GM12874 (cell line): ENCODE data around the gene C3orf80.

Source experiments
- TF ChIP-seq, protein P1 (sequence below): IDR thresholded peaks from 2 replicates; pipeline ENCODE4 v1.5.1; 2011; ENCODE audit warnings: low read depth, mild to moderate bottlenecking, control low read depth, low read length, moderate library complexity; ENCODE audit not compliant: insufficient read depth

Gene C3orf80

GRCh38 chr3:160221019-160221418 is 4.2 kb upstream of the C3orf80 start:
- TF ChIP-seq, protein P1, sequence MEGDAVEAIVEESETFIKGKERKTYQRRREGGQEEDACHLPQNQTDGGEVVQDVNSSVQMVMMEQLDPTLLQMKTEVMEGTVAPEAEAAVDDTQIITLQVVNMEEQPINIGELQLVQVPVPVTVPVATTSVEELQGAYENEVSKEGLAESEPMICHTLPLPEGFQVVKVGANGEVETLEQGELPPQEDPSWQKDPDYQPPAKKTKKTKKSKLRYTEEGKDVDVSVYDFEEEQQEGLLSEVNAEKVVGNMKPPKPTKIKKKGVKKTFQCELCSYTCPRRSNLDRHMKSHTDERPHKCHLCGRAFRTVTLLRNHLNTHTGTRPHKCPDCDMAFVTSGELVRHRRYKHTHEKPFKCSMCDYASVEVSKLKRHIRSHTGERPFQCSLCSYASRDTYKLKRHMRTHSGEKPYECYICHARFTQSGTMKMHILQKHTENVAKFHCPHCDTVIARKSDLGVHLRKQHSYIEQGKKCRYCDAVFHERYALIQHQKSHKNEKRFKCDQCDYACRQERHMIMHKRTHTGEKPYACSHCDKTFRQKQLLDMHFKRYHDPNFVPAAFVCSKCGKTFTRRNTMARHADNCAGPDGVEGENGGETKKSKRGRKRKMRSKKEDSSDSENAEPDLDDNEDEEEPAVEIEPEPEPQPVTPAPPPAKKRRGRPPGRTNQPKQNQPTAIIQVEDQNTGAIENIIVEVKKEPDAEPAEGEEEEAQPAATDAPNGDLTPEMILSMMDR: no peak

DNA sequence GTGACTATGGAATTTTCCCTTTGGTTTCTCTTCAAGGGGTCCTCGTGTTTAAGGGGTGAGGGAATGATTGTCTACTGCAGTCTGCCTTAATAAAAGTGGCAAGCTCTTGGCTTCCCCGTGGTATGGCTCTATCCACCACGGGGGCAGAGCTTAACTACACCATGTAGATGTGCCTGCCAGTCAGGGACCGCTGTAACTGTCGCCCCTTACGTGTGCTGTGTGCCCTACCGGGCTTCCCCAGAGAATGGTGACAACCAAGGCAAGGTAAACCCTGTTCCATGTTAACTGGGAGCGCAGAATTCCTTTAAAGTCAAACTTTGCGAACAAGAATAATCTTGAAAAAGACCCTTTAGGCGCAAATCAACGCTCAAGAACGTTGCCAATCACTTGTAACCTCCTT is 966 bp upstream of the C3orf80 start:
- TF ChIP-seq, protein P1: no peak

DNA sequence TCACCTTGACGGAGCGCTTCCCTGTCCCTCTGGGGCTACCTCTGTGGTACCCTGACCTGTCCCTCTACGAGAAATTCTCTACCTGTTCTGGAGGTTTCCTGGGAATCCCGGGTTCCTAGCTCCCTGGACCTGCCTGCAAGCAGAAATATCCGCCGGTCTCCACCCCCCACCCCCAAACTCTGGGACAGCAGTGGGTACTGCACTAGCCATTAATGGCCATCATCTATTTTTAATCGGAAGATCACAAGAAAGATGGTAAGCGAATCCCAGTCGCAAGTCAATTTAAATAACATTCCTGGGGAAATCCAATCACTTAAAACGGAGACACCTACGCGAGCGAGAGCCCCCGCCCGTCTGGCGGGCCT is 429 bp upstream of the C3orf80 start:
- TF ChIP-seq, protein P1: no peak

DNA sequence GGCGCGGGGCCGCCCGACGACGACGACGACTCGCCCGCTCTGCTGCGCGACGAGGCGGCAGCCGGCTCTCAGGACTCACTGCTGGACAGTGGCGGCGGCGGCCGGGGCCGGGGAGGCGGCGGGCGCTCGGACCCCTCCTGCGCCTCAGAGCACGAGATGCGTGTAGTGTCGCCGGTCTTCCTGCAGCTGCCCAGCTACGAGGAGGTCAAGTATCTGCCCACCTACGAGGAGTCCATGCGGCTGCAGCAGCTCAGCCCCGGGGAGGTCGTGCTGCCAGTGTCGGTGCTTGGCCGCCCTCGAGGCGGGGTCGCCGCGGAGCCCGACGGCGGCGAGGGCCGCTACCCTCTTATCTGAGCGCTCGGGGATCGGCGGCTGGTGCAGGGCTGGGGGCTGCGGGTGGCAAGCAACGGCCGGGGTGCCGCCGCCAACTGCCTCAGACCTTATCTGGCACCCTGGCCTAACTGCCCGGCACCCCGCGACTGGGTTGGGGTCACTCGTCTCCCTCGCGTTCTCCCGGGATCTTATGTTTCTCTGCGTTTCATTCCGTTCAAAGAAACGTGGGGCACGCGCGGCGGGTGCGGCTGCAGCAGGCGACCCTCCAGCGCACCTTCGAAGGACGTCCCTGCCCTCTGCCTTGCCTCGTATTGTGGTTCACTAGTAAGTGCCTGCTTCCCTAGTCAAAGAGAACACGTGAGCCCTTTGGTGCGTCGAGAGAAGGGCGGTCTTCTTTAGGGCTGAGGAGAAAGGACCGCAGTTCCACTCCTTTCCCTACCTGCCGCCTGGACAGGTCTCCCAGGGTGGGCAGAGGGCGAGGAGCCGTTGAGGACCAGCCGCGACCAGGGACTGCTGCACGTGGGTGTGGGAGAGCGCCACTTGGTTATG is 1.0 kb downstream of the C3orf80 start:
- TF ChIP-seq, protein P1: no peak

DNA sequence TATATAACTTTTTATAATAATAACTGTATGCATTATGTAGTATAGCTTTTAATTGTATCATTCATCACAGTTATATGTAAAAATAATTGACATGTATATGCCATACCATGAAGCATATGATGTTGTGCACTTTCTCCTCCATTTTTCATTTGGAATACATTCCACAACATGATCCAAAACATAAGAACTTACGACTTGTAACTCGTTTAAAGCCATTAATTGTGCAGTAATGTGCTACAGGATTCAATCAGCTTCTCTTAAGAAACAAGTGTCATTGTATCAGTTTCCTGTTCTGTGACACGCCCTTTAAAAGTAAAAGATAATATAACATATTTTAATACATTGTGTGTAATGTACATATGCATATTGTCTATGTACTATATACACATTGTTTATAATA is 2.2 kb downstream of the C3orf80 start:
- TF ChIP-seq, protein P1: no peak

DNA sequence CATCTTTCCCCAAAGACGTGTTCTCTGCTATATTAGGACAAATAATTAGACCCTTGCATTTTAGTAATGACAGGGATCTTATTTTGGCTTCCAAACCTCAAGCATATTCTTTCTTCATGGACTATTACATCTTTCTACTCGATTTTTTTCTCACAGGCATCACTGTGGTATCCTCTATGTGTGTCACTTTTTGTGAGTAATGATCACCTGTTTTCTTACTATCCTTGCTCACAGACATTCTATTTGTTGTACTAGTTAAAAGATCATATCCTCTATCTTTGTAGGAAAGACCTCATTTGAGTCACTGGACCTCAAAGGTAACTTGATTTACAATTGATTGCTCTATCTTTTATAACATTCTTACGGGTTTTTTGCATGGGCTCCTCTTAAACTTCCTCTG is 6.8 kb downstream of the C3orf80 start:
- TF ChIP-seq, protein P1: no peak

DNA sequence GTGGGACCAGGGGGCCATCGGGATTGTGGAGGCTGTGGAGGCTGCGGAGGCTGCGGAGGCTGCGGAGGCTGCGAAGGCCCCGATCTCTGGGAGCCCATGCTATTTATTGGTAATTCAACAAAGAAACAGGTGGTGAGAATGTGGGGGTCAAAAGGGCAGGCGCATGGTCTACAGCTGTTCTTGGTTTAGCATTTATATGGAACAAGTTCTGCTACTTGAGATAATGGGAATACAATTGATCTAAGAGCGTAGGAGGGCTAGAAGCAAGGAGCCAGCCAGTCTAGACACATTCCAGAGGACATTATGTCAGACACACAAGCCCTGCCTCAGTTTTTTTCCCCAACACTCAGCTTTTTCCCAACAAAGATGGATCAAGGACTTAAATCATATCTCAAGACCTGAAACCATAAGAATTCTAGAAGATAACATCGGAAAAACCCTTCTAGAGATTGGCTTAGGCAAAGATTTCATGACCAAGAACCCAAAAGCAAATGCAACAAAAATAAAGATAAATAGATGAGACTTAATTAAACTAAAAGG is 20.1 kb downstream of the C3orf80 start:
- TF ChIP-seq, protein P1: no peak
